Measurements from ENCODE around the gene HIC2. TPM values are rescaled to one million over a fixed set of nuclear protein-coding genes. Genes with fewer than 3 reads are reported as not detected.
A peak's percentile ranks its signal among the peaks of the same experiment; 100 is the strongest.

The HIC2 gene
- total and polyA plus RNA-seq, 2 of the 13 experiments (the other 11 are each of a cell fraction or from before 2014, with no cell fraction given) = 5.0 to 13.7 TPM

- TF ChIP-seq GPN1 (CRISPR knock-in tag; IDR thresholded peaks at IDR 0.05; ENCODE audit: borderline replicate concordance) = no peak
- TF ChIP-seq ZBTB2 (CRISPR knock-in tag; IDR thresholded peaks at IDR 0.05; ENCODE audit: low read depth) = no peak
- TF ChIP-seq MAFF (IDR thresholded peaks at IDR 0.05; ENCODE audit: low read depth, low read length) = 0 out of 2 replicates have a peak, but pooled peaks have one; percentile 24
- no peak for TF ChIP-seq TBL1XR1 (IDR thresholded peaks at IDR 0.05; ENCODE audit: borderline replicate concordance, low read length, partially characterized antibody)
- TF ChIP-seq ZBTB37 (CRISPR knock-in tag; IDR thresholded peaks at IDR 0.05) = no peak
- TF ChIP-seq MAX (IDR thresholded peaks at IDR 0.05) = peak; percentile 61; the same call in 1 of the 2 replicates
- no peak for TF ChIP-seq ZNF670 (CRISPR knock-in tag; IDR thresholded peaks at IDR 0.05; ENCODE audit: borderline replicate concordance)
- TF ChIP-seq ATF4 (CRISPR knock-in tag; IDR thresholded peaks at IDR 0.05) = peak in 1 of 2 experiments; percentile 54; a peak in 2 of 4 replicates
- TF ChIP-seq ZHX2 (IDR thresholded peaks at IDR 0.05; ENCODE audit: low read depth) = peak; percentile 32; the same call in 1 of the 2 replicates
- no peak for TF ChIP-seq ZHX2 (CRISPR knock-in tag; IDR thresholded peaks at IDR 0.05; ENCODE audit: borderline replicate concordance)
- TF ChIP-seq PRPF4 (IDR thresholded peaks at IDR 0.05; ENCODE audit: low read depth, low read length, poor library complexity, severe bottlenecking) = no peak
- peak; percentile 79 for TF ChIP-seq SALL1 (CRISPR knock-in tag; IDR thresholded peaks at IDR 0.05)
- no peak for TF ChIP-seq ZC3H13 (CRISPR knock-in tag; IDR thresholded peaks at IDR 0.05)
- no peak for TF ChIP-seq PTBP1 (IDR thresholded peaks at IDR 0.05; ENCODE audit: low read depth, low read length, poor library complexity, severe bottlenecking)
- TF ChIP-seq SPEN (CRISPR knock-in tag; IDR thresholded peaks at IDR 0.05; ENCODE audit: low read depth) = no peak
- peak; percentile 70; the same call in 1 of the 2 replicates for TF ChIP-seq ZNF350 (CRISPR knock-in tag; IDR thresholded peaks at IDR 0.05; ENCODE audit: borderline replicate concordance, low read depth)
- no peak for TF ChIP-seq ARHGAP35 (CRISPR knock-in tag; IDR thresholded peaks at IDR 0.05; ENCODE audit: borderline replicate concordance)
Observed at GRCh38 chr22:21457023-21457787, 40.0 kb downstream of the HIC2 start (continued).

All from HepG2 (cell line).